HG03378 (cell line): ENCODE data around the gene PPCS.

Experiments
- ATAC-seq: cut with Tn5 transposase; IDR thresholded peaks from one replicate; pipeline ENCODE4 v1.9.1; 2021; ENCODE audit warnings: mild to moderate bottlenecking, moderate library complexity; ENCODE audit not compliant: unreplicated experiment

The PPCS gene

GRCh38 chr1:42456010-42456753 lies at the start of gene PPCS, which contains the start of gene ZMYND12:
TSS of gene PPCS (plus strand) at chr1:42456543. CDS start at chr1:42456566, 23 bp downstream.
TSS of gene ZMYND12 (minus strand) at chr1:42456022. CDS start at chr1:42455997, 25 bp downstream.
- peak; percentile 66 for ATAC-seq

GRCh38 chr1:42414551-42415496 lies 41.5 kb upstream of the PPCS start:
- no peak for ATAC-seq

GRCh38 chr1:42417166-42417565 lies 39.2 kb upstream of the PPCS start:
- ATAC-seq, result no peak

GRCh38 chr1:42418516-42418915 lies 37.8 kb upstream of the PPCS start:
- no peak for ATAC-seq

GRCh38 chr1:42419126-42419821 lies 37.1 kb upstream of the PPCS start:
- ATAC-seq, result no peak

- ATAC-seq, result no peak
Observed at GRCh38 chr1:42420121-42420520, 36.2 kb upstream of the PPCS start.

DNA sequence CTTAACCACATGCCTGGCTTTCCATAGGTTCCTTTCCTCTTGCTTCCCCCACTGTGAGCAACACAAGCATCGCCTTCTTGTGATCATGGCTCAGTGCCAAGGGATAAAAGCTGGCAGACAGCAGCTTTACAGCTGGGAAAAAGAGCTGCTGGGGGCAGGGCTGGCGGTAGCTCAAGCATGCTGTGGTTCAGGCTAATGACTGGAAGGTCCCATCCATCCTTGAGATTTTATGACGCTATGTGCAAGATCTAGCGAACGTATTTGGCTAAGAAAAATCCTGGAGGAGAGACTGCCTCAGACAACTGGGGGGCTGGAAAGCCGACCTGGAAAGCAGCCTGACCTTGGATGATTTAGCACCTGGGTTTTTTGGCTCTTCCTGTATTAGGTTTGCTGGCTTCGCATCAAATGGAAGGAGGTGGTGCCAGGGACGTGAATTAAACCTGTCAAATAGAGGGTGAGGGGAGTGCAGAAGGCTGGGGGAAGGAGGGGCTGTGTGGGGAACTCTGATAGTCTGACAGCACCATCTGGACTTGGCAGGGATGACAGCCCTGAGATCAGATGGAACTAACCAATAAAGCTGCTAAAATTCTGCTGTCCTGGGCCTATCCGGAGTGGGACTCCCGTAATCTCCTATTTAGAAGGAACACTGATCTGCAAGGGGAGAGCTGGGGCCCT lies 35.3 kb upstream of the PPCS start:
- ATAC-seq, result no peak

GRCh38 chr1:42422737-42423136 lies 33.6 kb upstream of the PPCS start:
- no peak for ATAC-seq

GRCh38 chr1:42423681-42424080 lies 32.7 kb upstream of the PPCS start:
- ATAC-seq, result no peak

DNA sequence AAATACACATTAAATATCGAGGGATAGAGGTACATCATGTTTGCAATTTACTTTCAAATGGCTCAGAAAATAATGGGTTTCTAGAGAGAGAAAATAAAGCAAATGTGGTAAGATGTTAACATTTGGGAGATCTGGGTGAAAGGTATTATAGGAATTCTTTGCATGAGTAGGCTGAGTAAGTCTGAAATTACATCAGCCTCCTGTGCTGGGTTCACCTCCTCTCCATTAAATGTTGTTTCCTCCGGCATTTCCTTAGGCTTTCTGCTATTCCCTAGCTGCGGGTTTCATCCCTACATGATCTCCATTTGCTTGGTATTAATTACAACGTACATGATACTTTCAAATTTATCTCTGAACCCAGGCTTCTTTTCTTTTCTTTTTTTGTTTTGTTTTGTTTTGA lies 32.1 kb upstream of the PPCS start:
- no peak for ATAC-seq

- ATAC-seq, result no peak
Observed at GRCh38 chr1:42427240-42427639, 29.1 kb upstream of the PPCS start.

GRCh38 chr1:42429603-42430002 lies 26.7 kb upstream of the PPCS start:
- ATAC-seq, result no peak

- no peak for ATAC-seq
Observed at GRCh38 chr1:42430286-42431135, 25.8 kb upstream of the PPCS start.

- ATAC-seq, result no peak
Observed at GRCh38 chr1:42431514-42431913, 24.8 kb upstream of the PPCS start.

DNA sequence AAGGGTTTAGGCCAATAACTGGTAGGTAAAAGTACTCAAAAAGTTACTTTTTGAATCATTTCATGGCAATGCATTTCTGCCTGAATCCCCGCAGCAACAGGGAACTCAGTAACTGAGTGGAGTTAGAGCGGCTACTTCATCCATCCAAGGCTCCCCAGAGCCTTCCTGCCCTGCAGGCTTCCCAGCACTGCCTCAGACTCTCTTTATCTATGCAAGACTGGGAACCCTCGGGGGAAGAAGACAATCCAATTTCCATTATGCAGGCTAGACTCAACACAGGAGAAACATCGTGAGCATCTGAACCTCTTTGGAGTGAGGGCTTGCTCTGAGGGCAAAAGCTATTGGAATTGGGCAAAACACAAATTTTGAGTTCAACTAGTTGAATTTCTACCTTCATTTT lies 23.6 kb upstream of the PPCS start:
- ATAC-seq, result no peak

DNA sequence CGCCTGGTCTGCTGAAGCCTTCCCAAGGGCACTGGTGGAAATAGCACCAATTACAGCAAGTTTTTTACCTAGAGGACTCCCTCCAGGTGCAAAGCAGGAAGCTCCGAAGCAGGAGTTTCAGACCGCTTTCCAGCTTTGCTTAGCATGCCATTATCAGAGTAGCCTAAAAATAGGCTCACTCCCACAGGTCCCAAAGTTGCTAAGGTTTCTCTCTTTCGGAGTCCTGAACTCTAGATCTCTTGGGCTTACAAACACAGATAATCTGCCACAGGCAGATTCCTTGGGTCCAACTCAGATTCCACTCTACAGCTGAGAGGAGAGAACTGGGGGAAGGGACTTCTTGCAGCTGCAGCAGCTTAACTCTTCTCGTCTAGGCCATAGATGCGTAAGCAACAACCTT lies 23.0 kb upstream of the PPCS start:
- no peak for ATAC-seq

GRCh38 chr1:42434340-42434739 lies 22.0 kb upstream of the PPCS start:
- ATAC-seq, result no peak

- no peak for ATAC-seq
Observed at GRCh38 chr1:42439940-42440339, 16.4 kb upstream of the PPCS start.

- no peak for ATAC-seq
Observed at GRCh38 chr1:42442662-42443061, 13.7 kb upstream of the PPCS start.

- no peak for ATAC-seq
Observed at GRCh38 chr1:42449256-42449655, 7.1 kb upstream of the PPCS start.
